ENCODE measurements around the gene GPC1.

Gene GPC1

GRCh38 chr2:240432820-240433801, 2.4 kb upstream of the GPC1 start:
- no peak for FAIRE-seq
- DNase-seq (ENCODE audit: insufficient read length, low spot score), result no peak
- TF ChIP-seq PAX5 (IDR thresholded peaks at IDR 0.05; ENCODE audit: insufficient read depth, low read length, severe bottlenecking) (no peak), POLR2AphosphoS5 (IDR thresholded peaks at IDR 0.05; ENCODE audit: low read depth, low read length) (no peak), POU2F2 (IDR thresholded peaks at IDR 0.05; ENCODE audit: low read depth, low read length) (no peak), SPI1 (IDR thresholded peaks at IDR 0.05; ENCODE audit: low read depth, low read length) (no peak), TAF1 (IDR thresholded peaks at IDR 0.05; ENCODE audit: low read depth, low read length) (no peak), POLR2A (IDR thresholded peaks at IDR 0.05; ENCODE audit: low read depth, low read length) (no peak)

- TF ChIP-seq TAF1 (IDR thresholded peaks at IDR 0.05; ENCODE audit: low read depth, low read length) (no peak), PAX5 (IDR thresholded peaks at IDR 0.05; ENCODE audit: insufficient read depth, low read length, severe bottlenecking) (no peak), POLR2A (IDR thresholded peaks at IDR 0.05; ENCODE audit: low read depth, low read length) (no peak), POLR2AphosphoS5 (IDR thresholded peaks at IDR 0.05; ENCODE audit: low read depth, low read length) (no peak)
- no peak for DNase-seq (ENCODE audit: insufficient read length, low spot score)
- no peak for FAIRE-seq
Observed at GRCh38 chr2:240433973-240434727, 1.3 kb upstream of the GPC1 start.

DNA sequence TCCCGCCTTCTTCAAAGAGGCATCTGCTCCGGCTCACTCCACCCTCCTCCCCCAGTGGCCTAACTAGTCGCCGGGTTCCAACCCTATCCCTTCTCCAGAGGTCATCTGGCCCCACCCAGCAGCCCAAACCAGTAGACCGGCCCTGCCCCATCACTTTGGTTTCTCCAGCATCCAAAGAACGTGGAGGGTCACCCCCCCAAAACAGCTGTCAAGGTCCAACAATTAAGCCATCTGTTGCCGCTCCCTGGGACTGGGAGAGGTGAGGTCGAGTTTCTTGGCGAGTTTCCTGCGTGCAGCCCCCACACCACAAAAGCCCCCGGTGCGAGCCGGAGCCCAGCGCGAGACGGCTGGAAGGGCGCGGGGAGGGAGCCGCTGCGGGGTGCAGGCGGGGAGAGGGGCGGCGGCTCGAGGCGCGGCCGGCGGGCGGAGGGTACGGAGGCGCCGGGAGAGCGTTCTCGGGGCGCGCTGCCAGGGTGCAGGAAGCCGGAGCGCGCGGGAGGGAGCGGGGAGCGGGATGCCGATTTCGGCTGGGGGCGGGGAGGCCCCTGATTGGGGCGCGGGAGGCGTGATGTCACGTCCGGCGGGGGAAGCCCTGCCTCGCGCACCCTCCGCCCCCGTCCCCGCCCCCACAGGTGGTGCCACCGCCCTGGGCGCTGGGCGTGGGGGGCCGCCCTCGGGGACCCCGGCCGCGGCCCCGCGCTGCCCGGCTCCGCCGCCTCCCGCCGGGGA, 571 bp upstream of the GPC1 start:
- TF ChIP-seq POLR2AphosphoS5 (IDR thresholded peaks at IDR 0.05; ENCODE audit: low read depth, low read length) (no peak), SPI1 (IDR thresholded peaks at IDR 0.05; ENCODE audit: low read depth, low read length) (no peak), POU2F2 (IDR thresholded peaks at IDR 0.05; ENCODE audit: low read depth, low read length) (no peak)
- DNase-seq (ENCODE audit: insufficient read length, low spot score) (peak; percentile 92), FAIRE-seq (peak; percentile 89)

GRCh38 chr2:240435948-240436682, 652 bp downstream of the GPC1 start:
- FAIRE-seq (no peak), DNase-seq (ENCODE audit: insufficient read length, low spot score) (no peak)
- TF ChIP-seq TAF1 (IDR thresholded peaks at IDR 0.05; ENCODE audit: low read depth, low read length) (no peak), POU2F2 (IDR thresholded peaks at IDR 0.05; ENCODE audit: low read depth, low read length) (no peak), PAX5 (IDR thresholded peaks at IDR 0.05; ENCODE audit: insufficient read depth, low read length, severe bottlenecking) (no peak), SPI1 (IDR thresholded peaks at IDR 0.05; ENCODE audit: low read depth, low read length) (no peak), POLR2AphosphoS5 (IDR thresholded peaks at IDR 0.05; ENCODE audit: low read depth, low read length) (no peak), POLR2A (IDR thresholded peaks at IDR 0.05; ENCODE audit: low read depth, low read length) (no peak)

DNA sequence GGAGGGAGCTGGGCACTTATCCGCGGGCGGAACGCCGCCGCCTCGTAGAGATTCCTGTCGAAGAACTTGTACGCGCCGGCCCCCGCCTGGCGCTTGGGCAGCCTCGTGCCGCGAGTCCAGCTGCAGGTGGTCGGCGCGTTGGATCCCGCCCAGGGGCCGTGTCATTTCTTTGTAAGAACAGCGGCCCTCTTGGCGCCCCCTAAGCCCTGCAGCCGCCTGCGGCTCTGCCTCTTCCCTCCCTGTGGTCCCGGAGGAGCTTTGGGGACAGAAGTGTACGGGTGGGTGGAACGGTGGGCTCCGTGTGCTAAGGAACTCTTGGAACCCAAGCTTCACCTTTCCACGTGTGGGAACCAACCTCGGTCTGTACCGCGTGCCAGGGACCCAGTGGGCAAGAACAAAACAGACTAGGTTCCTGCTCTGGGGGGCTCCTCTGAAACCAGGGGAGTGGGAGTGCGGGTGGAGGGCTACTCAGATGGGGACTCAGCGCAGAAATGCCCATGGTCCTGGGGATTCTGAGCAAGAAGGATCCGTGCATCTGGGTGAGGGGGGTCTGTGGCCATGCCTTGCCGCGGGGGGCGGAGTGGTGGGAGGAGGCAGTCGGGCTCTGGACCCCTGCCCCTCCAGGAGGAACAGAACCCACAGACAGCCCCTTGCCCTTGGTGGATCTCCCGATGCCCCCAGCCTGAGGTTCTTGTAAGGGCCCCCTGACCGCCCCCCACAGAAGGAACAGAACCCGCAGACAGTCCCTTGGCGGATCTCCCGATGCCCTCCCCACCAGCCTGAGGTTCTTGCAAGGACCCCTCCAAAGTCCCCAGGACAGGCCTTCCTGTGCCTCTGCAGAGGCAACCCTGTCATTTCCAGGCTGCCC, 1.5 kb downstream of the GPC1 start:
- FAIRE-seq, result no peak
- TF ChIP-seq PAX5 (IDR thresholded peaks at IDR 0.05; ENCODE audit: insufficient read depth, low read length, severe bottlenecking) (no peak), TAF1 (IDR thresholded peaks at IDR 0.05; ENCODE audit: low read depth, low read length) (no peak), SPI1 (IDR thresholded peaks at IDR 0.05; ENCODE audit: low read depth, low read length) (no peak), POLR2A (IDR thresholded peaks at IDR 0.05; ENCODE audit: low read depth, low read length) (no peak), POLR2AphosphoS5 (IDR thresholded peaks at IDR 0.05; ENCODE audit: low read depth, low read length) (no peak), POU2F2 (IDR thresholded peaks at IDR 0.05; ENCODE audit: low read depth, low read length) (no peak)
- DNase-seq (ENCODE audit: insufficient read length, low spot score), result no peak

DNA sequence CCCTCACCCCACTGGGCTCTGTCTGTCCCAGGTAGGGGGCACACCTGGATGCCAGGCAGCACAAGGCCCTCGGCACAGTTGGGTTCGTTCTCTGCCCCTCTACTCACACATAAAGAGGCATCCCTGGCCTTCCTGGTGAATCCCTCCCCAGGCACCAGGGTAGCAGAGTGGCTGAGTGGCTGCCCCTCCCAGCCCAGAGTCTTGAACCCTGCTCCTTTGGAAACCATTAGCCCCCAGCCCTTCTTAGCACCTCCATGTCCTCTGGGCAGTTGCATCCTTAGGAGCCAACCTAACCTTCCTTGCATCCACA, 2.0 kb downstream of the GPC1 start:
- no peak for DNase-seq (ENCODE audit: insufficient read length, low spot score)
- no peak for FAIRE-seq
- TF ChIP-seq SPI1 (IDR thresholded peaks at IDR 0.05; ENCODE audit: low read depth, low read length), result no peak
- TF ChIP-seq PAX5 (IDR thresholded peaks at IDR 0.05; ENCODE audit: insufficient read depth, low read length, severe bottlenecking), result no peak
- TF ChIP-seq POU2F2 (IDR thresholded peaks at IDR 0.05; ENCODE audit: low read depth, low read length), result no peak
- TF ChIP-seq TAF1 (IDR thresholded peaks at IDR 0.05; ENCODE audit: low read depth, low read length), result no peak
- TF ChIP-seq POLR2AphosphoS5 (IDR thresholded peaks at IDR 0.05; ENCODE audit: low read depth, low read length), result no peak
- no peak for TF ChIP-seq POLR2A (IDR thresholded peaks at IDR 0.05; ENCODE audit: low read depth, low read length)

DNA sequence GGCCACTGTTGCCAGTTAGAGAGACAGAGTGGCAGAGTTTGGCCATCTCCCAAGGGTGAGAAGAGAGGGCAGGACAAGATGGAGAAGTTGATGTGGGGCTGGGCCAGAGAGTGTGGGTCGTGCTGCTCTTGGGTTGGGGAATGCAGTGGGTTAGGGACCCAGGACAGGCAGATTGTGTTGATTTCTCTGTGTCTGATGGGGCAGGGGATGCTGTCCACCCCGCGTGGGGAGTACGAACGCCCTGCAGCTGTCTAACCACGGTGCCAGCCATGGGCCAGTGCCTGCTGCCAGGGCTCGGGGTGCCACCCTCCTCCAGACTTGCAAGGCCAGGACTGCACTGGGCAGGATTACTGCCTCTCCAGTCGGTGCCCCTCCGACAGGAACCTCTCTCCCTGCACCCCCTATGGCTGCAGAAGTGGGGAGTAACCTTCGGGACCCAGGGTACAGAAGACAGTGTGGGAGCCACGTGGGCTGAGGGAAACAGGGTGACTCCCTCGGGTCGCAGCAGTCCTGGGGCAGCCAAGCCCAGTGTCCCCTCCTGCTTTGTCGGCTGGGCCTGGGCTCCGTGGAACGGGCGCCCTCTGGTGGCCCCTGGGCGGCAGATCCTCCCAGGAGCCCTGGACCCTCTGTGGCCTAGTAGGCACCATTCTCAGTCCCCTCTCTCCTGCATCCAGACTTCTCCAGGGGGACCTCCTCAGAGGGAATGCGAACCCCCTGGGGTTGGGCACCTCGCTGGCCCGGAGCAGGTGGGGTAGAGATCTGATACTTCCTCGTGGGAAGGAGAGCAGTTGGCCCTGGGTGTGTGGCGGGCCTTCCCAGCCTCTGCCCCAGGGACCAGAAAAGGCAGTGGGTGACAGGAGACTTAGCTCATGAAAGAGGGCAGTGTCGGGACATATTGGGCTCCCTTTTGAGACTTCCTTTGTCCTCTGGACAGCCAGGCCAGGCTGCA, 2.7 kb downstream of the GPC1 start:
- peak; percentile 64 for FAIRE-seq
- no peak for TF ChIP-seq SPI1 (IDR thresholded peaks at IDR 0.05; ENCODE audit: low read depth, low read length)
- TF ChIP-seq POLR2AphosphoS5 (IDR thresholded peaks at IDR 0.05; ENCODE audit: low read depth, low read length), result no peak
- no peak for TF ChIP-seq PAX5 (IDR thresholded peaks at IDR 0.05; ENCODE audit: insufficient read depth, low read length, severe bottlenecking)
- no peak for TF ChIP-seq TAF1 (IDR thresholded peaks at IDR 0.05; ENCODE audit: low read depth, low read length)
- TF ChIP-seq POU2F2 (IDR thresholded peaks at IDR 0.05; ENCODE audit: low read depth, low read length), result no peak
- TF ChIP-seq POLR2A (IDR thresholded peaks at IDR 0.05; ENCODE audit: low read depth, low read length), result no peak
- DNase-seq (ENCODE audit: insufficient read length, low spot score), result peak; percentile 93

Measured in GM12891 (cell line).